ENCODE data around the gene CXCR1.

DNA sequence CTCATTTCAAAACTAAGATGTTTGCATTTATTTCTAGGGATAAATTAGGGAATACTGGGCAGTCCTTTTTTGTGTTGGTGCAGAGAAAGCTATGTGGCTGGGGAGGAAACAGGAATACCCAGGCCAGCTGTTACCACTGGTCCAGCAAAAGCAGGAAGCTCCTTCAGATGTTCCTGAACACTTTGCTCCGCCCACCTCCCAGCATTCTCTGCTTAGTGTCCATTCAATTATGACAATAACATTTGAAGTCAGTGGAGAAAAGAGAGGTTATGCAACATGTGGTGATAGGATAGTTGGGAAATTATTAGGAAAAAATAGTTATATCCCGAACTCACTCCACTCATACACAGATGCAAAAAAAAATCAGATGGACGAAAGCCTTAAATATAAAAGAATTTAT lies 28.1 kb upstream of the CXCR1 start:
- TF ChIP-seq, protein P1, sequence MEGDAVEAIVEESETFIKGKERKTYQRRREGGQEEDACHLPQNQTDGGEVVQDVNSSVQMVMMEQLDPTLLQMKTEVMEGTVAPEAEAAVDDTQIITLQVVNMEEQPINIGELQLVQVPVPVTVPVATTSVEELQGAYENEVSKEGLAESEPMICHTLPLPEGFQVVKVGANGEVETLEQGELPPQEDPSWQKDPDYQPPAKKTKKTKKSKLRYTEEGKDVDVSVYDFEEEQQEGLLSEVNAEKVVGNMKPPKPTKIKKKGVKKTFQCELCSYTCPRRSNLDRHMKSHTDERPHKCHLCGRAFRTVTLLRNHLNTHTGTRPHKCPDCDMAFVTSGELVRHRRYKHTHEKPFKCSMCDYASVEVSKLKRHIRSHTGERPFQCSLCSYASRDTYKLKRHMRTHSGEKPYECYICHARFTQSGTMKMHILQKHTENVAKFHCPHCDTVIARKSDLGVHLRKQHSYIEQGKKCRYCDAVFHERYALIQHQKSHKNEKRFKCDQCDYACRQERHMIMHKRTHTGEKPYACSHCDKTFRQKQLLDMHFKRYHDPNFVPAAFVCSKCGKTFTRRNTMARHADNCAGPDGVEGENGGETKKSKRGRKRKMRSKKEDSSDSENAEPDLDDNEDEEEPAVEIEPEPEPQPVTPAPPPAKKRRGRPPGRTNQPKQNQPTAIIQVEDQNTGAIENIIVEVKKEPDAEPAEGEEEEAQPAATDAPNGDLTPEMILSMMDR (optimal IDR thresholded peaks at IDR 0.05 in 1 of 3, IDR thresholded peaks at IDR 0.05 in 1 of 3, conservative IDR thresholded peaks at IDR 0.05 in 1 of 3; ENCODE audit: extremely low read depth in 1 of 3, insufficient read depth in 2 of 3, low read length in 3 of 3): no peak
- no peak for TF ChIP-seq EZH2 (IDR thresholded peaks at IDR 0.05; ENCODE audit: low read length)

All from keratinocyte (primary cell).